GOT3 (cell line): ENCODE data around the gene TRAPPC11.
"Not testable (repeated sequence)": the region's sequence is repeated elsewhere in the genome, so short reads cannot be mapped to it uniquely, and the experiment has no call there.

ENCODE experiments used
- DNase-seq: peaks from one replicate; lab custom pipeline; 2025; ENCODE audit warnings: mixed read lengths; lab: John Stamatoyannopoulos, UW

Gene TRAPPC11

GRCh38 chr4:183721207-183722081 lies 62.4 kb downstream of the TRAPPC11 start:
- DNase-seq: no peak

- DNase-seq: no peak
These were observed 63.9 kb downstream of the TRAPPC11 start for GRCh38 chr4:183722731-183723560.

GRCh38 chr4:183723561-183724228 lies 64.6 kb downstream of the TRAPPC11 start:
- no peak for DNase-seq

- not testable (repeated sequence) for DNase-seq
These were observed 66.5 kb downstream of the TRAPPC11 start for GRCh38 chr4:183725585-183725984.

GRCh38 chr4:183727482-183727881 lies 68.4 kb downstream of the TRAPPC11 start:
- DNase-seq: no peak

GRCh38 chr4:183728223-183729068 lies 69.4 kb downstream of the TRAPPC11 start:
- no peak for DNase-seq

- no peak for DNase-seq
These were observed 69.9 kb downstream of the TRAPPC11 start for GRCh38 chr4:183729069-183729406.

GRCh38 chr4:183729430-183730328 lies 70.6 kb downstream of the TRAPPC11 start:
- DNase-seq: no peak

GRCh38 chr4:183732296-183732695 lies 73.2 kb downstream of the TRAPPC11 start:
- no peak for DNase-seq

- no peak for DNase-seq
These were observed 74.1 kb downstream of the TRAPPC11 start for GRCh38 chr4:183733181-183733580.

GRCh38 chr4:183738081-183738673 lies 79.1 kb downstream of the TRAPPC11 start:
- DNase-seq: no peak

GRCh38 chr4:183738961-183739360 lies 79.9 kb downstream of the TRAPPC11 start:
- DNase-seq: no peak

GRCh38 chr4:183746305-183747229 lies 87.5 kb downstream of the TRAPPC11 start:
- no peak for DNase-seq

GRCh38 chr4:183747380-183747779 lies 88.3 kb downstream of the TRAPPC11 start:
- no peak for DNase-seq

- DNase-seq: no peak
These were observed 89.0 kb downstream of the TRAPPC11 start for GRCh38 chr4:183747931-183748670.

- DNase-seq: no peak
These were observed 92.0 kb downstream of the TRAPPC11 start for GRCh38 chr4:183751106-183751505.

GRCh38 chr4:183755596-183755995 lies 96.5 kb downstream of the TRAPPC11 start:
- no peak for DNase-seq

GRCh38 chr4:183757060-183757459 lies 98.0 kb downstream of the TRAPPC11 start:
- DNase-seq: no peak
